DOHH2 (cell line): ENCODE data around the gene ZNF354C.

Experiments
- EZH2phosphoT487 ChIP-seq: fragments of 200-600 bp; sonication (generic); IDR thresholded peaks from 2 replicates; pipeline ENCODE4 v1.6.1; 2017; ENCODE audit warnings: borderline replicate concordance, mild to moderate bottlenecking, antibody characterized with exemption, low read length, moderate library complexity, mixed read lengths
- TF ChIP-seq, protein P1 (sequence below): fragments of 200-600 bp; sonication (generic); IDR thresholded peaks from one replicate; pipeline ENCODE4 v1.5.1; 2014; ENCODE audit warnings: antibody characterized with exemption, mild to moderate bottlenecking, low read depth, low read length; ENCODE audit not compliant: poor library complexity, severe bottlenecking

- TF ChIP-seq, protein P1, sequence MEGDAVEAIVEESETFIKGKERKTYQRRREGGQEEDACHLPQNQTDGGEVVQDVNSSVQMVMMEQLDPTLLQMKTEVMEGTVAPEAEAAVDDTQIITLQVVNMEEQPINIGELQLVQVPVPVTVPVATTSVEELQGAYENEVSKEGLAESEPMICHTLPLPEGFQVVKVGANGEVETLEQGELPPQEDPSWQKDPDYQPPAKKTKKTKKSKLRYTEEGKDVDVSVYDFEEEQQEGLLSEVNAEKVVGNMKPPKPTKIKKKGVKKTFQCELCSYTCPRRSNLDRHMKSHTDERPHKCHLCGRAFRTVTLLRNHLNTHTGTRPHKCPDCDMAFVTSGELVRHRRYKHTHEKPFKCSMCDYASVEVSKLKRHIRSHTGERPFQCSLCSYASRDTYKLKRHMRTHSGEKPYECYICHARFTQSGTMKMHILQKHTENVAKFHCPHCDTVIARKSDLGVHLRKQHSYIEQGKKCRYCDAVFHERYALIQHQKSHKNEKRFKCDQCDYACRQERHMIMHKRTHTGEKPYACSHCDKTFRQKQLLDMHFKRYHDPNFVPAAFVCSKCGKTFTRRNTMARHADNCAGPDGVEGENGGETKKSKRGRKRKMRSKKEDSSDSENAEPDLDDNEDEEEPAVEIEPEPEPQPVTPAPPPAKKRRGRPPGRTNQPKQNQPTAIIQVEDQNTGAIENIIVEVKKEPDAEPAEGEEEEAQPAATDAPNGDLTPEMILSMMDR: no peak
- TF ChIP-seq EZH2phosphoT487: no peak
Observed at GRCh38 chr5:179120421-179120861, 60.3 kb downstream of the ZNF354C start.
